ENCODE data around the gene KSR1.

DNA sequence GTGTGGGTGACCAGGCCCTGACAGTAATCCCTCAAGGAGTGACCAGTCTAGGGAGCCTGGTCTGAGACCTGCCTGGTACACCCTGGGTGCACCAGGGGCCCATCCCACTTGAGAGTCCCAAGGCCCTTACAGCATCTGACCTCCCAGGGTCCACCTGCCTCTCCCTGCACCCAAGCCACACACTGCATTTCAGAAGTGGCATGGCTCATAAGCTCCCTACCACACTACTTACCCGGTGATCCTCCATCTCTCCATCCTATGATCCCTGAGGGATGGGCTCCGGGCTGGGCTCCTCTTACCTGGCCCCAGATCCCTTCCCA, 215.3 kb downstream of the KSR1 start:
- TF ChIP-seq POLR2AphosphoS5 (IDR thresholded peaks at IDR 0.05) (no peak), POLR2A (IDR thresholded peaks at IDR 0.05) (no peak), CTCF (IDR thresholded peaks at IDR 0.05) (no peak)
